Upper lobe of right lung (tissue), 1 donor: ENCODE measurements around the gene MLXIP. TPM values are rescaled to one million over a fixed set of nuclear protein-coding genes. Genes with fewer than 3 reads are reported as not detected.
A peak's percentile ranks its signal among the peaks of the same experiment; 100 is the strongest.

ENCODE experiments used
- ATAC-seq: fragments of 200-7000 bp; cut with Tn5 transposase; one replicate; pipeline ENCODE4 v1.9.1; 2020; ENCODE audit warnings: mild to moderate bottlenecking, moderate library complexity
- DNase-seq: peaks from one replicate; pipeline ENCODE4 v3.0.0-alpha.2; 2020
- H3K27ac ChIP-seq: fragments of 200-600 bp; one replicate; pipeline ENCODE4 v1.8.0; 2022
- H3K27me3 ChIP-seq: fragments of 200-600 bp; one replicate; pipeline ENCODE4 v1.8.0; 2022; ENCODE audit warnings: mild to moderate bottlenecking
- H3K36me3 ChIP-seq: fragments of 200-600 bp; one replicate; pipeline ENCODE4 v1.8.0; 2022
- H3K4me1 ChIP-seq: fragments of 200-600 bp; one replicate; pipeline ENCODE4 v1.8.0; 2022
- H3K4me3 ChIP-seq: fragments of 200-600 bp; one replicate; pipeline ENCODE4 v1.8.0; 2022; ENCODE audit warnings: mild to moderate bottlenecking
- H3K9me3 ChIP-seq: fragments of 200-600 bp; one replicate; pipeline ENCODE4 v1.8.0; 2022
- CTCF ChIP-seq: fragments of 200-600 bp; IDR thresholded peaks from one replicate; pipeline ENCODE4 v1.8.0; 2022; ENCODE audit warnings: antibody characterized with exemption
- intact Hi-C: fragments of 100-400 bp; cut with DNase I; formaldehyde crosslinking; loops from one replicate; pipeline ENCODE4 v1.11.0; 2022
- total RNA-seq: library from RNA; stranded (reverse); fragmentation: NEBNext Ultra II Directional; extraction: Animal tissue kit (Norgen Biotek cat#: 25700); gene quantifications from one replicate; pipeline ENCODE4 v1.2.1, GENCODE V29; 2021
- donor health status: DM: no; HTN: yes; CAD: no; lungs with severe emphysema.

MLXIP gene
- total RNA-seq, 1 donor from 2014 or later, result 57.4 TPM

- intact Hi-C loops, result no loop called here
- H3K36me3 ChIP-seq, result peaks cover 8% of the 10 kb centered on the region
- peak overlapping the region; percentile 72 for H3K27ac ChIP-seq
- no peaks in the 10 kb centered on the region for H3K27me3 ChIP-seq
- no peak for DNase-seq
- H3K4me1 ChIP-seq, result peaks cover 29% of the 10 kb centered on the region
- TF ChIP-seq CTCF, result no peak
- H3K9me3 ChIP-seq, result no peaks in the 10 kb centered on the region
- peak; percentile 81 for ATAC-seq
- peak overlapping the region; percentile 12 for H3K4me3 ChIP-seq
Observed at GRCh38 chr12:122062832-122063693, 15.5 kb upstream of the MLXIP start.

- Histone ChIP-seq H3K27ac (peak overlapping the region; percentile 72), H3K4me1 (peaks cover 34% of the 10 kb centered on the region), H3K36me3 (peaks cover 8% of the 10 kb centered on the region), H3K27me3 (no peaks in the 10 kb centered on the region), H3K4me3 (peak overlapping the region; percentile 12), H3K9me3 (no peaks in the 10 kb centered on the region)
- intact Hi-C loops, result no loop called here
- no peak for DNase-seq
- no peak for TF ChIP-seq CTCF
- ATAC-seq, result no peak
Observed at GRCh38 chr12:122063694-122064024, 14.9 kb upstream of the MLXIP start.

- Histone ChIP-seq H3K9me3 (no peaks in the 10 kb centered on the region), H3K27ac (peak overlapping the region; percentile 72), H3K4me3 (peak overlapping the region; percentile 12), H3K36me3 (peaks cover 4% of the 10 kb centered on the region), H3K4me1 (peaks cover 34% of the 10 kb centered on the region), H3K27me3 (no peaks in the 10 kb centered on the region)
- intact Hi-C loops, result no loop called here
- ATAC-seq, result peak; percentile 86
- DNase-seq, result peak; percentile 81
- peak; percentile 41 for TF ChIP-seq CTCF
Observed at GRCh38 chr12:122064025-122064777, 14.4 kb upstream of the MLXIP start.

GRCh38 chr12:122064780-122065588 lies 13.6 kb upstream of the MLXIP start:
- H3K9me3 ChIP-seq, result no peaks in the 10 kb centered on the region
- DNase-seq, result no peak
- no peak overlapping the region for H3K4me3 ChIP-seq
- no peak for TF ChIP-seq CTCF
- intact Hi-C loops, result no loop called here
- H3K27me3 ChIP-seq, result no peaks in the 10 kb centered on the region
- H3K36me3 ChIP-seq, result no peaks in the 10 kb centered on the region
- H3K4me1 ChIP-seq, result peaks cover 34% of the 10 kb centered on the region
- peak overlapping the region; percentile 65 for H3K27ac ChIP-seq
- no peak for ATAC-seq

- no peak for TF ChIP-seq CTCF
- Histone ChIP-seq H3K9me3 (no peaks in the 10 kb centered on the region), H3K27ac (peak overlapping the region; percentile 11), H3K4me1 (peaks cover 35% of the 10 kb centered on the region), H3K4me3 (no peak overlapping the region), H3K27me3 (no peaks in the 10 kb centered on the region), H3K36me3 (no peaks in the 10 kb centered on the region)
- intact Hi-C loops, result no loop called here
- no peak for DNase-seq
- no peak for ATAC-seq
Observed at GRCh38 chr12:122067548-122067947, 11.0 kb upstream of the MLXIP start.
